ENCODE results near the gene RDH12.

GRCh38 chr14:67776653-67777322 lies 75.1 kb downstream of the RDH12 start:
- TF ChIP-seq CTCF (IDR thresholded peaks at IDR 0.05; ENCODE audit: extremely low read depth in 1 of 2, insufficient read depth in 1 of 2, low read depth in 1 of 2, low read length in 2 of 2) (no peak), EZH2 (IDR thresholded peaks at IDR 0.05; ENCODE audit: borderline replicate concordance, low read depth, low read length, severe bottlenecking) (no peak), POLR2A (IDR thresholded peaks at IDR 0.05; ENCODE audit: low read depth, low read length) (no peak), JUN (IDR thresholded peaks at IDR 0.05; ENCODE audit: borderline replicate concordance, insufficient read depth, insufficient read length, low read depth) (no peak), POLR2AphosphoS5 (IDR thresholded peaks at IDR 0.05; ENCODE audit: insufficient read depth, low read depth, low read length) (no peak), MYC (IDR thresholded peaks at IDR 0.05; ENCODE audit: low read depth, low read length) (no peak), FOS (IDR thresholded peaks at IDR 0.05; ENCODE audit: borderline replicate concordance, insufficient read depth, low read length) (no peak)
